ENCODE data around the gene EXOC4.

DNA sequence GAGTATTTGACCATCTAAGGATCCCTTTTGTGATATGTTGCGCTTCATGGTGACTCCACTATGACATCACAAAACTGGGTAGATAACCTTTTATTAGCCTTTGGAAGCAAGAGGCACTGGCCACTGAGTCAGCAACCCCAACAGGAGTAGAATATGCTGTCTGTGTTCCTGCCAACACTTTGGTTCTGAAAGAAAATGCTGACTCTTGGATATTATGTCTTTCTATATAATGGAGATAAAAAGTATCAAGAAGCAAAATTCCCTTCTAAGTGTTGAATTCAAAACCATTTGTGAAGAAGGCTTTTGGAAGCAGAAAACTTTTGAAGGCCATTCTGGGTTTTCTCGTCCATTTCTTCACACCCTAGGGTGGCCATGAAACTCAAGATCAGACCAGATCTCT lies 528.0 kb downstream of the EXOC4 start:
- TF ChIP-seq GATA3 (IDR thresholded peaks at IDR 0.05; ENCODE audit: low read depth, low read length) = no peak
- TF ChIP-seq GATA2 (IDR thresholded peaks at IDR 0.05; ENCODE audit: low read depth, low read length) = no peak

All from SH-SY5Y (cell line).